C4-2B (cell line): Measurements from ENCODE around the gene ME3.

ENCODE experiments used
- ZFX ChIP-seq: fragments of 450-650 bp; IDR thresholded peaks from 2 replicates; pipeline ENCODE4 v1.6.1; 2017
- TF ChIP-seq, protein P1 (sequence below): fragments of 450-650 bp; conservative IDR thresholded peaks from 2 replicates; pipeline ENCODE4 v1.5.1; 2017; ENCODE audit warnings: mild to moderate bottlenecking

DNA sequence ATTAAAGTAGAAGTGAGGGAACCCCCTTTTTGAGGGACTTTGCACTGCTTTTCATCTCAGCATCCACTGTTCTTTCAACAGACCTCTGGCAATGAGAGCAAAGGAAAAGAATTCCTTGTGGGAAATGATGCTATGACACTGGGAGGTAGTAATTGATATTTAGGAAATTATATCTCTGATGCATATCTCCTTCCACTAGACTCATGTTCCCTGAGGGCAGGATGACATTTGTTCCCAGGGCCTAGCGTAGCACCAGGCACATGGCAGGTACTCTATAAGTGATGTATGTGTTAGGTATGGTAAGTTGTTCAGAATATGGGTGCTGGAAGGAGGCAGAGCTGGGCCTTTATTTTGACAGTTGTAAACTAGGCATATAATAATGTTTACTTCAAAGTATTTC lies 154.9 kb downstream of the ME3 start:
- TF ChIP-seq, protein P1, sequence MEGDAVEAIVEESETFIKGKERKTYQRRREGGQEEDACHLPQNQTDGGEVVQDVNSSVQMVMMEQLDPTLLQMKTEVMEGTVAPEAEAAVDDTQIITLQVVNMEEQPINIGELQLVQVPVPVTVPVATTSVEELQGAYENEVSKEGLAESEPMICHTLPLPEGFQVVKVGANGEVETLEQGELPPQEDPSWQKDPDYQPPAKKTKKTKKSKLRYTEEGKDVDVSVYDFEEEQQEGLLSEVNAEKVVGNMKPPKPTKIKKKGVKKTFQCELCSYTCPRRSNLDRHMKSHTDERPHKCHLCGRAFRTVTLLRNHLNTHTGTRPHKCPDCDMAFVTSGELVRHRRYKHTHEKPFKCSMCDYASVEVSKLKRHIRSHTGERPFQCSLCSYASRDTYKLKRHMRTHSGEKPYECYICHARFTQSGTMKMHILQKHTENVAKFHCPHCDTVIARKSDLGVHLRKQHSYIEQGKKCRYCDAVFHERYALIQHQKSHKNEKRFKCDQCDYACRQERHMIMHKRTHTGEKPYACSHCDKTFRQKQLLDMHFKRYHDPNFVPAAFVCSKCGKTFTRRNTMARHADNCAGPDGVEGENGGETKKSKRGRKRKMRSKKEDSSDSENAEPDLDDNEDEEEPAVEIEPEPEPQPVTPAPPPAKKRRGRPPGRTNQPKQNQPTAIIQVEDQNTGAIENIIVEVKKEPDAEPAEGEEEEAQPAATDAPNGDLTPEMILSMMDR: no peak
- TF ChIP-seq ZFX: no peak
